ENCODE measurements around the gene CERS6. TPM values are rescaled to one million over a fixed set of nuclear protein-coding genes. Genes with fewer than 3 reads are reported as not detected.

CERS6 gene
- total RNA-seq, 2 donors from 2014 or later, result 8.2 to 8.4 TPM

DNA sequence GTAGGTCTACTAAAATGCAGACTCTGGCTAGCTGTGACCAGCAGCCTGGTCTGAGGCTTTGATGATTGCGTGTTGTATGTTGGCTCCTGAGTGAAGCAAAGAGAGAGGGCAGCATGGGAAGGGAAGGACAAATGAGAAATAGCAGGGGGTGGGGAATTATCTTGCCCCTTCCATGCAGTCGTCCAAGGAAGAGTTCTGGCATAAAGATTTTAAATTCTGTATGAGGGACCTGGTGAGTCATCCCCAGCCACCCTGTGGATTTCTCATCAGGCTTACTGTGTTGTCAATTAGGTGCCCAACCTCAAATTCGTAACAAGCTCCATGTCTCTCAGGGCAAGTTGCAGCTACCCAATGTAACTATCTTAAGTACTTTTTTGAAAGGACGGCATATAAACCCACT is 274.3 kb downstream of the CERS6 start:
- Mint-ChIP-seq H3K4me1 (peaks cover 10% of the 10 kb centered on the region), H3K27me3 (no peaks in the 10 kb centered on the region), H3K4me3 (no peak overlapping the region), H3K27ac (no peak overlapping the region), H3K36me3 (ENCODE audit: low read depth) (peaks cover 5% of the 10 kb centered on the region)
- DNase-seq (no peak), ATAC-seq (no peak)
- H3K9me3 ChIP-seq (ENCODE audit: control insufficient read depth, low read length, poor library complexity, severe bottlenecking), result no peaks in the 10 kb centered on the region

- H3K4me3 Mint-ChIP-seq, result no peak overlapping the region
- H3K27me3 Mint-ChIP-seq, result no peaks in the 10 kb centered on the region
- DNase-seq (no peak), ATAC-seq (no peak)
- peaks cover 5% of the 10 kb centered on the region for H3K36me3 Mint-ChIP-seq (ENCODE audit: low read depth)
- no peaks in the 10 kb centered on the region for H3K9me3 ChIP-seq (ENCODE audit: control insufficient read depth, low read length, poor library complexity, severe bottlenecking)
- peaks cover 10% of the 10 kb centered on the region for H3K4me1 Mint-ChIP-seq
- no peak overlapping the region for H3K27ac Mint-ChIP-seq
Observed at GRCh38 chr2:168731002-168731401, 274.9 kb downstream of the CERS6 start.

DNA sequence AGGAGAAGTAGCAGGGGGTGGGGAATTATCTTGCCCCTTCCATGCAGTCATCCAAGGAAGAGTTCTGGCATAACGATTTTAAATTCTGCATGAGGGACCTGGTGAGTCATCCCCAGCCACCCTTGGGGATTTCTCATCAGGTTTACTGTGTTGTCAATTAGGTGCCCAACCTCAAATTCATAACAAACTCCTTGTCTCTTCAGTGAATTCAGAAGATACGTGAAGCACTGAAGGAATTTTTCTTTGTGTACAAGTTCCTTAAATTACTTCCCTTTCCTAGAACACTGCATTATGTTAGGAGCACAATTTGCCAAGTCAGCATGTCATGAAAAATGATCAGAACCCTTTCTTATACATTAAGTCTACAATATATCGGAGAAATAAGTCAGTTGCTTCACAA is 275.5 kb downstream of the CERS6 start:
- ATAC-seq (no peak), DNase-seq (no peak)
- Mint-ChIP-seq H3K27me3 (no peaks in the 10 kb centered on the region), H3K4me3 (no peak overlapping the region), H3K36me3 (ENCODE audit: low read depth) (peaks cover 5% of the 10 kb centered on the region), H3K27ac (no peak overlapping the region), H3K4me1 (peaks cover 10% of the 10 kb centered on the region)
- no peaks in the 10 kb centered on the region for H3K9me3 ChIP-seq (ENCODE audit: control insufficient read depth, low read length, poor library complexity, severe bottlenecking)

DNA sequence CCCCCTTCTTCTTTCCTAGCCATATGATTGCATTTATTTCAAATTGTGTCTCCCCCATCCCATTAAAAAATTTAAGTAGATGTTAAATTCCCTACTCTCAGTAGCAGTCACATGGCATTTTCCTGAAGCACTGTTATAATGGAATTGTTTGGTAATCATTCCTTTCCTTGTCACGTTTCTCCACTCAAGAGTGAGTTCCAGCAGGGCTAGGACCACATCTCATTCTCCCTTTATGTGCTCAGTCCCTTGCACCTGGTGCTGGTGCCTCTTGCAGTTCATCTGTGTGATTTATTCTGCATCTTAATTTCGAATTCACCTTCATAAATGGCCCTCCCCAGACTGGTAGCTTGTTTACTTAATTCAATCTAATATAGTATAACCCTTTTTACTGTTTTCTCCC is 276.0 kb downstream of the CERS6 start:
- Mint-ChIP-seq H3K27me3 (no peaks in the 10 kb centered on the region), H3K27ac (no peak overlapping the region), H3K4me1 (peaks cover 14% of the 10 kb centered on the region), H3K36me3 (ENCODE audit: low read depth) (peaks cover 5% of the 10 kb centered on the region), H3K4me3 (no peak overlapping the region)
- H3K9me3 ChIP-seq (ENCODE audit: control insufficient read depth, low read length, poor library complexity, severe bottlenecking), result no peaks in the 10 kb centered on the region
- DNase-seq (no peak), ATAC-seq (no peak)

DNA sequence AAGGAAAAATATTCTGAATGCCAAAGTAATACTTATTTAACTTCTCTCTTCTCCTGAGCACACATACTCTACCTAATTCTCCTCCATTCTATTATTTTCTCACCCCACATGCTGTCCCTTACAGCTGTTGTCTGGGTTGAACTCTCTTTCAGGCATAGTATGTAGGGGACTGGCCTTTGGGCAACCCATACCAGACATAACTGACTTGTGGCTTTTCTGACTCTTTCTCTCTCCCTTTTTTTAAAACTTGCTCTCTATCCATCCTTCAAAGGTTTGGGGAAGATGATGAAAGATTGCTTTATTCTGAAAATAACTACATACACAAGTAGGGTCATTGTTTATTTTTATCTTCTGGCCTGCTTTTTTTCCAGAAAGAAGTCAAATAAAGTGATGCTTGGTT is 276.4 kb downstream of the CERS6 start:
- no peaks in the 10 kb centered on the region for H3K9me3 ChIP-seq (ENCODE audit: control insufficient read depth, low read length, poor library complexity, severe bottlenecking)
- Mint-ChIP-seq H3K27me3 (no peaks in the 10 kb centered on the region), H3K36me3 (ENCODE audit: low read depth) (peaks cover 5% of the 10 kb centered on the region), H3K4me3 (no peak overlapping the region), H3K27ac (no peak overlapping the region), H3K4me1 (peaks cover 14% of the 10 kb centered on the region)
- ATAC-seq (no peak), DNase-seq (no peak)

GRCh38 chr2:168734199-168734760 is 278.2 kb downstream of the CERS6 start:
- H3K9me3 ChIP-seq (ENCODE audit: control insufficient read depth, low read length, poor library complexity, severe bottlenecking), result no peaks in the 10 kb centered on the region
- ATAC-seq, result no peak
- Mint-ChIP-seq H3K4me1 (peaks cover 17% of the 10 kb centered on the region), H3K27ac (no peak overlapping the region), H3K36me3 (ENCODE audit: low read depth) (peaks cover 1% of the 10 kb centered on the region), H3K27me3 (no peaks in the 10 kb centered on the region), H3K4me3 (no peak overlapping the region)
- no peak for DNase-seq

DNA sequence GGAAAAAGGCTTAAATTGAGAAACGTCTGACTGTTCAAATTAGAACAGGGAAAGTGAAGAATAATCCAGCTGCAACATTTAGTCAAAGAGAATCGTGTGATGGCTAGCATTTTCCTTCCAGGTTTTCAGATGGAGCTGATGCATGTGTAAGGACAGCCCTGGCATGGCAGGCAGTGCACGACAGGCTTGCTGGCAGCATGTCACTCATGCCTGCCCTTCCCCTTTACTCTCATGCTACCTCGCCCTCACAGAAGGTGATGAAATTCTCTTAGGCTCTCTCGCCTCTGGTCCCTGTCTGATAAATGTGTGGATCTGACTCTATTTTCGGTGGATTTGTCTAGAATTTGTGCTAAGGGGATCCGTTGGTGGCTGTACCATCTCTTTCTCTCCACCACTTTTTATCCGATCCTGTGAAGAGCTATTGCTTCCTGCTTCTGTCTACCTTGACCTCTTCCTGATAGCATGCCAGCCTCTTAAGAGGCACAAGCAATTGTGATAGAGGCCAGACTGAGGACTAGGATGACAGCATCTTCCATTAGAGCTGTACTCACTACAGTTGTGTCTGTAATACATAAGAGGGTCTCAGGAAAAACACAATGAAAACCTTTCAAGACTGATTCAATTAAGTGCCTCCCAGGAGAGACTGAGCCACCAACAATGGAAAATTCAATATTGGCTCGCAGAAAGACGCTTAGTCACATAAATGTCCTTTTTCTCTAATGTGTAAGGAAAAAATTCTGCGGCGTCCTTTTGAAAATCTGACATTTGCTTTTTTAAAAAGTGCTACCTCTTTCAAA is 280.8 kb downstream of the CERS6 start:
- Mint-ChIP-seq H3K4me1 (peaks cover 19% of the 10 kb centered on the region), H3K36me3 (ENCODE audit: low read depth) (peaks cover 2% of the 10 kb centered on the region), H3K27me3 (no peaks in the 10 kb centered on the region)

DNA sequence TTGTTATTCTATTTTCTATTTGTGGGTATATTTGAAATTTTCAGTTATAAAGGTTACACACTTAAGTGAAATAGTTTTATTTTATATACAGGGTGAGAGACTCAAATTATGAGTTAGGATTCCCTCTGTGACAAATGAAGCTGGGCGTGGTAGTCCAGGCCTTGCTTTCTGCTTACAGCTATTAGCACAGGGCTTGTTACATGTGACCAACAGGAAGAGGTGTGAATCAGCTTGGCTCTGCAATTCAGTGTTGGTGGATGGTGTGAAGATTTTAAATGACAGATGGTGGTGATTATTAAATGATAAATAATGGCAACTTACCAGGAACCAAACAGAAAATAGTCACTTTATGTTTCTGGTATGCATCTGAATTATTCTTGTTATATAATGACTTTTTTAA is 282.0 kb downstream of the CERS6 start:
- Mint-ChIP-seq H3K4me1 (peaks cover 20% of the 10 kb centered on the region), H3K27ac (no peak overlapping the region), H3K36me3 (ENCODE audit: low read depth) (peaks cover 2% of the 10 kb centered on the region), H3K27me3 (no peaks in the 10 kb centered on the region), H3K4me3 (no peak overlapping the region)
- DNase-seq, result no peak
- ATAC-seq, result no peak
- H3K9me3 ChIP-seq (ENCODE audit: control insufficient read depth, low read length, poor library complexity, severe bottlenecking), result no peaks in the 10 kb centered on the region

More for the DNA sequence above, 280.8 kb downstream of the CERS6 start:
- no peaks in the 10 kb centered on the region for H3K9me3 ChIP-seq (ENCODE audit: control insufficient read depth, low read length, poor library complexity, severe bottlenecking)
- DNase-seq (no peak), ATAC-seq (no peak)
- Mint-ChIP-seq H3K27ac (no peak overlapping the region), H3K4me3 (no peak overlapping the region)

DNA sequence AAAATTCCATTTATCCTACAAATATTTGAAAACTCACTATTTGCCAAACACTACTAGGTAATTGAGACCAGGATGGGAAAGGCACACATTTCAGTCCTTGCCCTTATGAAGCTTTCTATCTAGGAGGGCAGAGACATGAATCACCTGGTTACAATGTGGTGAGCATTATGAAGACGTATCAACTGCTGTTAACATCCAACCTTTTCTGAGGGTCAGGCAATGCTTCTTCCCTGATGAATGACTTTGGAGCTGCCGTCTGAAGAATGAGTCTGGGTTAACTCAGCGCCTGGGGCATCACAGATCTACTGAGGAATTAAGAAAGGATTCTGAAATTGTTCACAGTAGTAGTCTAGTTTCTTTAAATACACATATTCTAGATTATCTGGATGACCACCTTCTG is 284.3 kb downstream of the CERS6 start:
- H3K4me3 Mint-ChIP-seq, result no peak overlapping the region
- no peak overlapping the region for H3K27ac Mint-ChIP-seq
- H3K27me3 Mint-ChIP-seq, result no peaks in the 10 kb centered on the region
- H3K9me3 ChIP-seq (ENCODE audit: control insufficient read depth, low read length, poor library complexity, severe bottlenecking), result no peaks in the 10 kb centered on the region
- DNase-seq (no peak), ATAC-seq (no peak)
- H3K4me1 Mint-ChIP-seq, result peaks cover 15% of the 10 kb centered on the region
- peaks cover 2% of the 10 kb centered on the region for H3K36me3 Mint-ChIP-seq (ENCODE audit: low read depth)

GRCh38 chr2:168740788-168741187 is 284.7 kb downstream of the CERS6 start:
- H3K4me1 Mint-ChIP-seq, result peaks cover 16% of the 10 kb centered on the region
- DNase-seq (no peak), ATAC-seq (no peak)
- H3K36me3 Mint-ChIP-seq (ENCODE audit: low read depth), result peaks cover 3% of the 10 kb centered on the region
- no peak overlapping the region for H3K27ac Mint-ChIP-seq
- no peaks in the 10 kb centered on the region for H3K27me3 Mint-ChIP-seq
- no peaks in the 10 kb centered on the region for H3K9me3 ChIP-seq (ENCODE audit: control insufficient read depth, low read length, poor library complexity, severe bottlenecking)
- no peak overlapping the region for H3K4me3 Mint-ChIP-seq

DNA sequence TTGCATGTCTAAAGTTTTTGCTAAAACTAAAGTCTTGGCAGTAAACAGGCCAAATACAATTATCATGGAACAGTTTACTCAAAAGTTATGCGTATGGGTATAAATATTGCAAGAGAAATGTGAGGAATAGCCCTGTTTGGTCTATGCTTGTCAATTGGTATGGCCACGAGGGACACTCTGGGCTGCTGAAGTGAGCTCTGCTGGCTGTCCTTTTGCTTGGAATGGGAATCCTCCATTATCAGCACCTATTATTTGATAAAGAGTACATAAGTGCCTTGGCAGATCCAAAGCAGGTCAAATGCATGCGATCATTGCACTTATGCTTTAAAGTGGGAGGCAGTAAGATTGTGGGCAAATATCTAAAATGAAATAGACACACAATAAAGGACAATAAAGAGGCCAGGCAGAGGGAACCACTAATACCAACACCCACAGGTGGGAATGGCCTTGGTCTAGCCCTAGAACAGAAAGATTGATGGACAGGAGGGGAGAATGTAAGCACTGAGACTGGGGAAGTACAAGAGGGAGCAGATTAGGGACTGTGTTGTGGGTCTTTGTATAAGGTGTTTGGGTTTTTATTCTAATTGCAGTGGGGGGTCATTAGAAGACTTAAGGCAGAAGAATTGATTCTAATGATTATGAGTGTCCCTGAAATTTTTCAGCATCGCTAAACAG is 286.3 kb downstream of the CERS6 start:
- Mint-ChIP-seq H3K4me3 (peak overlapping the region; percentile 2), H3K4me1 (peaks cover 15% of the 10 kb centered on the region)

GRCh38 chr2:168744844-168745243 is 288.8 kb downstream of the CERS6 start:
- Mint-ChIP-seq H3K27ac (no peak overlapping the region), H3K27me3 (no peaks in the 10 kb centered on the region), H3K36me3 (ENCODE audit: low read depth) (peaks cover 4% of the 10 kb centered on the region), H3K4me1 (peaks cover 24% of the 10 kb centered on the region), H3K4me3 (no peak overlapping the region)
- no peaks in the 10 kb centered on the region for H3K9me3 ChIP-seq (ENCODE audit: control insufficient read depth, low read length, poor library complexity, severe bottlenecking)
- DNase-seq (no peak), ATAC-seq (no peak)

More for the DNA sequence above, 286.3 kb downstream of the CERS6 start:
- Mint-ChIP-seq H3K27me3 (no peaks in the 10 kb centered on the region), H3K27ac (no peak overlapping the region), H3K36me3 (ENCODE audit: low read depth) (peaks cover 4% of the 10 kb centered on the region)
- no peaks in the 10 kb centered on the region for H3K9me3 ChIP-seq (ENCODE audit: control insufficient read depth, low read length, poor library complexity, severe bottlenecking)
- DNase-seq (no peak), ATAC-seq (no peak)

DNA sequence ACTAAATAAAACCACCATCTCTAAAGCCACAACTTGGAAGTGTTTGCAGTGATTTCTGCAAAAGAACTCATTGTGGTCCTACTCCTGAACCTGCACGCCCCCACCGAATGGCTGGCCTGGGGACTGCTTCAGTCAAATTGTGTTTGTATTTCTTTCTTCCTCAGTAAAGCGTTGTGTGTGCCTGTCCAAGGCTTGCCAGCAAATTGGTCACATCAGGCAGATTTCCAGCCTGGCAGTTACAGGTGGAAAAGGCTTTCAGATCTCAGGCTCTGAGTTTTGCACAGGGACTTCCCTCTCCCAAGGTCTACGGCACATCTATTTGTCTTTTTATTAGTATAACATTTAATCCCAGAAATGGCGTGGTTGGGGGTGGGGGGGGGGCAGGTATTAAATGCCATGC is 292.4 kb downstream of the CERS6 start:
- H3K36me3 Mint-ChIP-seq (ENCODE audit: low read depth), result peaks cover 2% of the 10 kb centered on the region
- H3K4me1 Mint-ChIP-seq, result peaks cover 44% of the 10 kb centered on the region
- peak overlapping the region; percentile 29 for H3K27ac Mint-ChIP-seq
- ATAC-seq (no peak), DNase-seq (no peak)
- no peak overlapping the region for H3K4me3 Mint-ChIP-seq
- no peaks in the 10 kb centered on the region for H3K27me3 Mint-ChIP-seq
- no peaks in the 10 kb centered on the region for H3K9me3 ChIP-seq (ENCODE audit: control insufficient read depth, low read length, poor library complexity, severe bottlenecking)
